ENCODE results near the gene A4GALT.
"Not testable (repeated sequence)": the region's sequence is repeated elsewhere in the genome, so short reads cannot be mapped to it uniquely, and the experiment has no call there.

Gene A4GALT

DNA sequence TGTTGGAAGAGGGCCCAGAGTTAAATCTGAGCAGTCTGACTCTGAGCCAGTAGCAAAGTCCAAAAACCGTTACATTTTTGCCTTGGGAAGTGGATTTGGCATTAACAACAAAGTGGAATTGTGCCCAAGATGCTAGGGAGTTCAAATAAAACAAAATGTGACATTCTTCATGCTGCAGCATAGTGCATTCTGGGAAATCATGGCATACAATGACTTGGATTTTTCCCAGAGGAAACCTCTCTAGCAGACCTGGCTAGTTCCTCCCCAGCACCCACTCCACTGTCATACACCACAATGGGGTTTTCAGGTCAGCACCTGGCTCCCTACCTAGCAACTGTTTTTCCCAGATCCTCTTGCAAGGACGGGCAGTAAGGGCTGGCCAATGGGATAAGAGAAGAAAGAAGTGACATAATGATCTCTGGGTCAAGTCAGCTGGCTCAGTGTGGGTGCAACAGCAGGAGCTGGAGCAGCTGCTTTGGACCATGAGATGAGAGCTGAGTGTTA, 46.7 kb downstream of the A4GALT start (continued):
- TF ChIP-seq PATZ1 (CRISPR knock-in tag; IDR thresholded peaks at IDR 0.05; ENCODE audit: borderline replicate concordance) = no peak

- ATAC-seq = not testable (repeated sequence)
These were observed 47.6 kb downstream of the A4GALT start for GRCh38 chr22:42673071-42673470.

GRCh38 chr22:42670921-42671709, 49.6 kb downstream of the A4GALT start:
- TF ChIP-seq ZNF8 (CRISPR knock-in tag; IDR thresholded peaks at IDR 0.05) (no peak), ZFP3 (CRISPR knock-in tag; IDR thresholded peaks at IDR 0.05) (no peak), GLIS3 (CRISPR knock-in tag; IDR thresholded peaks at IDR 0.05) (no peak), TOX (CRISPR knock-in tag; IDR thresholded peaks at IDR 0.05; ENCODE audit: borderline replicate concordance) (no peak), CSDC2 (CRISPR knock-in tag; IDR thresholded peaks at IDR 0.05) (no peak), PATZ1 (CRISPR knock-in tag; IDR thresholded peaks at IDR 0.05; ENCODE audit: borderline replicate concordance) (no peak), TCF4 (CRISPR knock-in tag; IDR thresholded peaks at IDR 0.05; ENCODE audit: borderline replicate concordance) (no peak), SNAI2 (CRISPR knock-in tag; IDR thresholded peaks at IDR 0.05) (no peak), ESRRG (CRISPR knock-in tag; IDR thresholded peaks at IDR 0.05) (no peak), ARNTL (CRISPR knock-in tag; IDR thresholded peaks at IDR 0.05; ENCODE audit: borderline replicate concordance, low read depth) (no peak), BACH2 (CRISPR knock-in tag; IDR thresholded peaks at IDR 0.05; ENCODE audit: borderline replicate concordance) (no peak), ISL1 (CRISPR knock-in tag; IDR thresholded peaks at IDR 0.05) (no peak), ZC3H10 (CRISPR knock-in tag; IDR thresholded peaks at IDR 0.05) (no peak), ZNF70 (CRISPR knock-in tag; IDR thresholded peaks at IDR 0.05) (no peak), RARB (CRISPR knock-in tag; IDR thresholded peaks at IDR 0.05) (no peak)
- TF ChIP-seq, protein P1, sequence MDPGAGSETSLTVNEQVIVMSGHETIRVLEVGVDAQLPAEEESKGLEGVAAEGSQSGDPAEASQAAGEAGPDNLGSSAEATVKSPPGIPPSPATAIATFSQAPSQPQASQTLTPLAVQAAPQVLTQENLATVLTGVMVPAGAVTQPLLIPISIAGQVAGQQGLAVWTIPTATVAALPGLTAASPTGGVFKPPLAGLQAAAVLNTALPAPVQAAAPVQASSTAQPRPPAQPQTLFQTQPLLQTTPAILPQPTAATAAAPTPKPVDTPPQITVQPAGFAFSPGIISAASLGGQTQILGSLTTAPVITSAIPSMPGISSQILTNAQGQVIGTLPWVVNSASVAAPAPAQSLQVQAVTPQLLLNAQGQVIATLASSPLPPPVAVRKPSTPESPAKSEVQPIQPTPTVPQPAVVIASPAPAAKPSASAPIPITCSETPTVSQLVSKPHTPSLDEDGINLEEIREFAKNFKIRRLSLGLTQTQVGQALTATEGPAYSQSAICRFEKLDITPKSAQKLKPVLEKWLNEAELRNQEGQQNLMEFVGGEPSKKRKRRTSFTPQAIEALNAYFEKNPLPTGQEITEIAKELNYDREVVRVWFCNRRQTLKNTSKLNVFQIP (CRISPR knock-in tag; IDR thresholded peaks at IDR 0.05; ENCODE audit: borderline replicate concordance, low read depth) = no peak
- TF ChIP-seq, protein P2, sequence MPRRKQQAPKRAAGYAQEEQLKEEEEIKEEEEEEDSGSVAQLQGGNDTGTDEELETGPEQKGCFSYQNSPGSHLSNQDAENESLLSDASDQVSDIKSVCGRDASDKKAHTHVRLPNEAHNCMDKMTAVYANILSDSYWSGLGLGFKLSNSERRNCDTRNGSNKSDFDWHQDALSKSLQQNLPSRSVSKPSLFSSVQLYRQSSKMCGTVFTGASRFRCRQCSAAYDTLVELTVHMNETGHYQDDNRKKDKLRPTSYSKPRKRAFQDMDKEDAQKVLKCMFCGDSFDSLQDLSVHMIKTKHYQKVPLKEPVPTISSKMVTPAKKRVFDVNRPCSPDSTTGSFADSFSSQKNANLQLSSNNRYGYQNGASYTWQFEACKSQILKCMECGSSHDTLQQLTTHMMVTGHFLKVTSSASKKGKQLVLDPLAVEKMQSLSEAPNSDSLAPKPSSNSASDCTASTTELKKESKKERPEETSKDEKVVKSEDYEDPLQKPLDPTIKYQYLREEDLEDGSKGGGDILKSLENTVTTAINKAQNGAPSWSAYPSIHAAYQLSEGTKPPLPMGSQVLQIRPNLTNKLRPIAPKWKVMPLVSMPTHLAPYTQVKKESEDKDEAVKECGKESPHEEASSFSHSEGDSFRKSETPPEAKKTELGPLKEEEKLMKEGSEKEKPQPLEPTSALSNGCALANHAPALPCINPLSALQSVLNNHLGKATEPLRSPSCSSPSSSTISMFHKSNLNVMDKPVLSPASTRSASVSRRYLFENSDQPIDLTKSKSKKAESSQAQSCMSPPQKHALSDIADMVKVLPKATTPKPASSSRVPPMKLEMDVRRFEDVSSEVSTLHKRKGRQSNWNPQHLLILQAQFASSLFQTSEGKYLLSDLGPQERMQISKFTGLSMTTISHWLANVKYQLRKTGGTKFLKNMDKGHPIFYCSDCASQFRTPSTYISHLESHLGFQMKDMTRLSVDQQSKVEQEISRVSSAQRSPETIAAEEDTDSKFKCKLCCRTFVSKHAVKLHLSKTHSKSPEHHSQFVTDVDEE (CRISPR knock-in tag; IDR thresholded peaks at IDR 0.05) = no peak

GRCh38 chr22:42670046-42670445, 50.6 kb downstream of the A4GALT start:
- TF ChIP-seq TOX (CRISPR knock-in tag; IDR thresholded peaks at IDR 0.05; ENCODE audit: borderline replicate concordance) = no peak
- no peak for TF ChIP-seq RARB (CRISPR knock-in tag; IDR thresholded peaks at IDR 0.05)
- no peak for TF ChIP-seq ZNF565 (CRISPR knock-in tag; conservative IDR thresholded peaks at IDR 0.05; ENCODE audit: low read depth)
- TF ChIP-seq TCF4 (CRISPR knock-in tag; IDR thresholded peaks at IDR 0.05; ENCODE audit: borderline replicate concordance) = no peak
- TF ChIP-seq BACH2 (CRISPR knock-in tag; IDR thresholded peaks at IDR 0.05; ENCODE audit: borderline replicate concordance) = no peak
- no peak for TF ChIP-seq PPARA (CRISPR knock-in tag; IDR thresholded peaks at IDR 0.05; ENCODE audit: borderline replicate concordance)
- no peak for TF ChIP-seq ZNF70 (CRISPR knock-in tag; IDR thresholded peaks at IDR 0.05)
- TF ChIP-seq ZFP30 (CRISPR knock-in tag; IDR thresholded peaks at IDR 0.05) = no peak
- no peak for TF ChIP-seq SNAI2 (CRISPR knock-in tag; IDR thresholded peaks at IDR 0.05)
- ATAC-seq = no peak

More at GRCh38 chr22:42670921-42671709, 49.6 kb downstream of the A4GALT start:
- ATAC-seq = no peak

- ATAC-seq = not testable (repeated sequence)
These were observed 54.3 kb downstream of the A4GALT start for GRCh38 chr22:42666393-42666792.

All from SK-N-SH treated with all-trans-retinoic acid at 6 μM for 48 hours (cell line).